Fibroblast of lung (primary cell): ENCODE results near the gene CPNE4. TPM values are rescaled to one million over a fixed set of nuclear protein-coding genes. Genes with fewer than 3 reads are reported as not detected.

ENCODE experiments used
- DNase-seq, 2 donors: peaks; one replicate each; pipeline versions ENCODE4 v3.0.0 to v3.0.0-alpha.2; 2010; ENCODE audit warnings: low read depth in 2 of 2
- H2AFZ ChIP-seq: 2 replicates; pipeline ENCODE4 v1.5.1; 2012; ENCODE audit warnings: low read length, control low read depth, inconsistent platforms
- H3K27ac ChIP-seq: 2 replicates; pipeline ENCODE4 v1.5.1; 2011; ENCODE audit warnings: low read length, control low read depth; ENCODE audit not compliant: insufficient read depth
- H3K27me3 ChIP-seq: 2 replicates; pipeline ENCODE4 v1.5.1; 2011; ENCODE audit warnings: mild to moderate bottlenecking, low read length; ENCODE audit not compliant: control insufficient read depth, insufficient read depth
- H3K36me3 ChIP-seq: 2 replicates; pipeline ENCODE4 v1.5.1; 2011; ENCODE audit warnings: low read length; ENCODE audit not compliant: control insufficient read depth, insufficient read depth
- H3K4me1 ChIP-seq: 2 replicates; pipeline ENCODE4 v1.5.1; 2011; ENCODE audit warnings: low read length; ENCODE audit not compliant: control insufficient read depth, insufficient read depth; ENCODE audit errors: extremely low read depth
- H3K4me2 ChIP-seq: 2 replicates; pipeline ENCODE4 v1.5.1; 2011; ENCODE audit warnings: low read length, control low read depth; ENCODE audit not compliant: insufficient read depth; ENCODE audit errors: extremely low read depth
- H3K4me3 ChIP-seq, 4 experiments: fragments of 200-600 bp in 1 of 4; sonication (generic) in 1 of 4; replicated peaks in 1 of 4; 2 replicates each; pipeline ENCODE4 v1.5.1; 2011 to 2016; ENCODE audit warnings: low read length in 4 of 4, low read depth in 3 of 4, mild to moderate bottlenecking in 3 of 4, control low read depth in 2 of 4, inconsistent platforms in 1 of 4, mixed read lengths in 1 of 4; ENCODE audit not compliant: insufficient read depth in 1 of 4; ENCODE audit errors: control extremely low read depth in 1 of 4
- H3K79me2 ChIP-seq: 2 replicates; pipeline ENCODE4 v1.5.1; 2012; ENCODE audit warnings: mild to moderate bottlenecking, low read length, inconsistent platforms; ENCODE audit not compliant: control insufficient read depth, insufficient read depth
- H3K9ac ChIP-seq: 2 replicates; pipeline ENCODE4 v1.5.1; 2011; ENCODE audit warnings: mild to moderate bottlenecking, low read length, control low read depth; ENCODE audit not compliant: insufficient read depth
- H3K9me3 ChIP-seq: 2 replicates; pipeline ENCODE4 v1.5.1; 2012; ENCODE audit warnings: low read depth, low read length; ENCODE audit not compliant: control insufficient read depth, insufficient read depth
- H4K20me1 ChIP-seq: 2 replicates; pipeline ENCODE4 v1.5.1; 2011; ENCODE audit warnings: low read length; ENCODE audit not compliant: control insufficient read depth, insufficient read depth; ENCODE audit errors: extremely low read depth
- CTCF ChIP-seq, 2 donors: IDR thresholded peaks in 1 of 2; conservative IDR thresholded peaks in 1 of 2; 1 replicate in 1 of 2; 2 replicates in 1 of 2; pipeline ENCODE4 v1.5.1; 2011 to 2012; ENCODE audit warnings: low read length in 2 of 2, control low read depth in 1 of 2, inconsistent platforms in 1 of 2, low read depth in 1 of 2, mild to moderate bottlenecking in 1 of 2
- EZH2 ChIP-seq: IDR thresholded peaks from 2 replicates; pipeline ENCODE4 v1.5.1; 2012; ENCODE audit warnings: low read length, control low read depth, mild to moderate bottlenecking; ENCODE audit errors: missing control alignments
- polyA plus RNA-seq, 2 donors: library from polyadenylated mRNA; depleted of rRNA in 1 of 2; stranded (reverse) in 1 of 2; unstranded in 1 of 2; fragments of >200 nt; gene quantifications; 2 replicates each; pipeline ENCODE4 v1.2.1, GENCODE V29; 2011 to 2012; ENCODE audit warnings: missing spikeins in 1 of 2
- total RNA-seq: library from RNA; depleted of rRNA; stranded (reverse); fragments of >200 nt; gene quantifications from 2 replicates; pipeline ENCODE4 v1.2.1, GENCODE V29; 2014

CPNE4 gene
- total and polyA plus RNA-seq, 2 donors (not counting 1 experiment from before 2014, with no cell fraction given): 0.17 TPM; not detected in 1

DNA sequence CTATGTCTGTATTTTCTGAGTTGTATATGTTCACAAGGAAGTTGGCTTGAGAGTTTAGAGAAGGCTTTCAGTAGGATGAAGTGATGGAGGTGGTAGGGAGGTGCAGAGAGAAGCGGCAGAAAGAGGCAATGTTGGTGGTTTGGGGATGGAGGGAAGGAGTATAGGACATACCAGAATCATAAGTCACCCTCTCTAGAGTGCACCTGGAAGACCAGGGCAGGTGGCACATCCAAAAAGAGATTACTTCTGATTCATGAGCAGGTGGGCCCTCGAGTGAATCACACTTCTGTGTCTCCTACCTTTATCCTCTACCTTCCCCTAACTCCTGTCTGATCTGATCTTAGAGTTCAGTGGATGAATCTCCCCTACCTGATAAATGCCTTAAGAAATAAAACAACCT is 490.3 kb downstream of the CPNE4 start:
- no peak for TF ChIP-seq CTCF (conservative IDR thresholded peaks at IDR 0.05 in 1 of 2, IDR thresholded peaks at IDR 0.05 in 1 of 2; ENCODE audit: low read depth in 1 of 2, low read length in 2 of 2)
- TF ChIP-seq EZH2: no peak
- H3K9ac ChIP-seq: no peak overlapping the region

GRCh38 chr3:131543714-131544113 is 491.1 kb downstream of the CPNE4 start:
- H3K9ac ChIP-seq: no peak overlapping the region
- H3K4me1 ChIP-seq: peaks cover 4% of the 10 kb centered on the region
- no peaks in the 10 kb centered on the region for H3K27me3 ChIP-seq
- H3K79me2 ChIP-seq: no peaks in the 10 kb centered on the region
- peak in 1 of 2 donors; percentile 4 for TF ChIP-seq CTCF (conservative IDR thresholded peaks at IDR 0.05 in 1 of 2, IDR thresholded peaks at IDR 0.05 in 1 of 2; ENCODE audit: low read depth in 1 of 2, low read length in 2 of 2)
- TF ChIP-seq EZH2: no peak
- no peaks in the 10 kb centered on the region for H3K36me3 ChIP-seq
- no peaks in the 10 kb centered on the region for H4K20me1 ChIP-seq
- H3K4me2 ChIP-seq: no peak overlapping the region
- no peak overlapping the region for H3K27ac ChIP-seq
- H3K9me3 ChIP-seq: no peaks in the 10 kb centered on the region
- no peak overlapping the region for H2AFZ ChIP-seq
- no peak overlapping the region for H3K4me3 ChIP-seq
- peak; percentile 89 to 97 for DNase-seq

More for the DNA sequence above, 490.3 kb downstream of the CPNE4 start:
- no peaks in the 10 kb centered on the region for H3K36me3 ChIP-seq
- H3K9me3 ChIP-seq: no peaks in the 10 kb centered on the region
- peaks cover 4% of the 10 kb centered on the region for H3K4me1 ChIP-seq
- no peak overlapping the region for H3K27ac ChIP-seq
- no peak overlapping the region for H3K4me2 ChIP-seq
- no peaks in the 10 kb centered on the region for H4K20me1 ChIP-seq
- no peaks in the 10 kb centered on the region for H3K27me3 ChIP-seq
- H2AFZ ChIP-seq: no peak overlapping the region
- H3K79me2 ChIP-seq: no peaks in the 10 kb centered on the region
- no peak overlapping the region for H3K4me3 ChIP-seq
- no peak for DNase-seq

DNA sequence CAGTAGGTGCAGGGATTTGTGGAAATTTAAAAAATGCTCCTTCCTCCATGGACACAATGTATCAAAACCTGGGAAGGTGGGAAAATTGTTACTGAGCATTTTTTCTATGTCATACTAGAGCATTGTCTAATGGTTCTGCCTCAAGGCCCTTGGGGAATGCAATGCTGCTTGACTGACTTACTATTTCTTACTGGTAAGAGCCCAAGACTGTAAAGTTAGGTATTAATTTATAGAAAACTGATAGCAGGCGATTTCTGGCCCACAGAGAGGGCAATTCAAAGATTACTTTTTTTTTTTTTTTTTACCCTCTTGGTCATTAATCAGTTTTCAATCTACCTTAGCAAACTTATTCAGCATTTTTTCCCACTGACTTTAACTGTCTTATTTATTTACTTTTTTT is 493.5 kb downstream of the CPNE4 start:
- Histone ChIP-seq H3K27me3 (no peaks in the 10 kb centered on the region), H3K4me3 (no peak overlapping the region), H2AFZ (no peak overlapping the region), H4K20me1 (no peaks in the 10 kb centered on the region), H3K4me1 (peaks cover 4% of the 10 kb centered on the region), H3K79me2 (no peaks in the 10 kb centered on the region), H3K9ac (no peak overlapping the region), H3K4me2 (no peak overlapping the region), H3K9me3 (no peaks in the 10 kb centered on the region), H3K27ac (no peak overlapping the region), H3K36me3 (no peaks in the 10 kb centered on the region)
- DNase-seq: no peak
- no peak for TF ChIP-seq EZH2
- TF ChIP-seq CTCF (conservative IDR thresholded peaks at IDR 0.05 in 1 of 2, IDR thresholded peaks at IDR 0.05 in 1 of 2; ENCODE audit: low read depth in 1 of 2, low read length in 2 of 2): no peak
